ENCODE results near the gene EPB41L3. TPM values are rescaled to one million over a fixed set of nuclear protein-coding genes. Genes with fewer than 3 reads are reported as not detected.

The EPB41L3 gene
- total RNA-seq, 1 experiment from 2014 or later = 8.7 TPM

- no peak overlapping the region for H3K4me3 Mint-ChIP-seq (ENCODE audit: unreplicated experiment)
- ChIA-PET POLR2A (no interaction called here), CTCF (no interaction called here)
- no peaks in the 10 kb centered on the region for H3K9me3 Mint-ChIP-seq (ENCODE audit: unreplicated experiment)
- TF ChIP-seq CTCF (IDR thresholded peaks at IDR 0.05; ENCODE audit: insufficient read depth in 1 of 2, low read depth in 1 of 2, low read length in 1 of 2, severe bottlenecking in 1 of 2, unreplicated experiment in 1 of 2) = no peak
- H3K27ac Mint-ChIP-seq (ENCODE audit: unreplicated experiment) = no peak overlapping the region
- no peaks in the 10 kb centered on the region; the same call in 1 of the 2 replicates for H3K27me3 ChIP-seq (replicated peaks; ENCODE audit: control insufficient read depth, insufficient read depth, low read length)
- peaks cover 4% of the 10 kb centered on the region; the same call in 1 of the 2 replicates for H3K4me1 ChIP-seq
- H3K4me1 Mint-ChIP-seq (ENCODE audit: low read depth, unreplicated experiment) = no peaks in the 10 kb centered on the region
- H3K9me3 ChIP-seq = no peaks in the 10 kb centered on the region
- no peak overlapping the region for H3K4me3 ChIP-seq (ENCODE audit: low read depth, low read length)
- no peaks in the 10 kb centered on the region for H3K36me3 ChIP-seq (ENCODE audit: control insufficient read depth, insufficient read depth, low read length)
- no TSS peak for BruUV-seq (replicated peaks)
- no peaks in the 10 kb centered on the region for H3K36me3 Mint-ChIP-seq (ENCODE audit: insufficient read depth, unreplicated experiment)
- H3K27me3 Mint-ChIP-seq (ENCODE audit: insufficient read depth, unreplicated experiment) = peaks cover 12% of the 10 kb centered on the region
- intact Hi-C loops (cut with micrococcal nuclease; ENCODE audit: unreplicated experiment) = no loop called here
- no peak for DNase-seq
Measured at GRCh38 chr18:5516841-5517240, 27.0 kb downstream of the EPB41L3 start.

GRCh38 chr18:5515011-5515784 lies 28.6 kb downstream of the EPB41L3 start:
- H3K27me3 Mint-ChIP-seq (ENCODE audit: insufficient read depth, unreplicated experiment) = peaks cover 12% of the 10 kb centered on the region
- Histone ChIP-seq H3K9me3 (no peaks in the 10 kb centered on the region), H3K4me3 (ENCODE audit: low read depth, low read length) (no peak overlapping the region), H3K4me1 (no peaks in the 10 kb centered on the region), H3K27me3 (replicated peaks; ENCODE audit: control insufficient read depth, insufficient read depth, low read length) (no peaks in the 10 kb centered on the region; the same call in 1 of the 2 replicates), H3K36me3 (ENCODE audit: control insufficient read depth, insufficient read depth, low read length) (no peaks in the 10 kb centered on the region)
- H3K36me3 Mint-ChIP-seq (ENCODE audit: insufficient read depth, unreplicated experiment) = no peaks in the 10 kb centered on the region
- no peak for TF ChIP-seq CTCF (IDR thresholded peaks at IDR 0.05; ENCODE audit: insufficient read depth in 1 of 2, low read depth in 1 of 2, low read length in 1 of 2, severe bottlenecking in 1 of 2, unreplicated experiment in 1 of 2)
- H3K4me3 Mint-ChIP-seq (ENCODE audit: unreplicated experiment) = no peak overlapping the region
- H3K9me3 Mint-ChIP-seq (ENCODE audit: unreplicated experiment) = no peaks in the 10 kb centered on the region
- BruUV-seq (replicated peaks) = no TSS peak
- CTCF ChIA-PET = no interaction called here
- intact Hi-C loops (cut with micrococcal nuclease; ENCODE audit: unreplicated experiment) = no loop called here
- no peak for DNase-seq
- POLR2A ChIA-PET = no interaction called here
- H3K4me1 Mint-ChIP-seq (ENCODE audit: low read depth, unreplicated experiment) = no peaks in the 10 kb centered on the region
- no peak overlapping the region for H3K27ac Mint-ChIP-seq (ENCODE audit: unreplicated experiment)

- no peaks in the 10 kb centered on the region for H3K36me3 Mint-ChIP-seq (ENCODE audit: insufficient read depth, unreplicated experiment)
- H3K9me3 ChIP-seq = no peaks in the 10 kb centered on the region
- ChIA-PET CTCF (no interaction called here), POLR2A (no interaction called here)
- no peaks in the 10 kb centered on the region for H3K4me1 ChIP-seq
- intact Hi-C loops (cut with micrococcal nuclease; ENCODE audit: unreplicated experiment) = no loop called here
- no peak overlapping the region for H3K4me3 ChIP-seq (ENCODE audit: low read depth, low read length)
- no peak overlapping the region for H3K27ac Mint-ChIP-seq (ENCODE audit: unreplicated experiment)
- no peaks in the 10 kb centered on the region; the same call in 1 of the 2 replicates for H3K27me3 ChIP-seq (replicated peaks; ENCODE audit: control insufficient read depth, insufficient read depth, low read length)
- no peak for TF ChIP-seq CTCF (IDR thresholded peaks at IDR 0.05; ENCODE audit: insufficient read depth in 1 of 2, low read depth in 1 of 2, low read length in 1 of 2, severe bottlenecking in 1 of 2, unreplicated experiment in 1 of 2)
- no peaks in the 10 kb centered on the region for H3K9me3 Mint-ChIP-seq (ENCODE audit: unreplicated experiment)
- no peaks in the 10 kb centered on the region for H3K4me1 Mint-ChIP-seq (ENCODE audit: low read depth, unreplicated experiment)
- no peak for DNase-seq
- peaks cover 12% of the 10 kb centered on the region for H3K27me3 Mint-ChIP-seq (ENCODE audit: insufficient read depth, unreplicated experiment)
- BruUV-seq (replicated peaks) = no TSS peak
- H3K4me3 Mint-ChIP-seq (ENCODE audit: unreplicated experiment) = no peak overlapping the region
- no peaks in the 10 kb centered on the region for H3K36me3 ChIP-seq (ENCODE audit: control insufficient read depth, insufficient read depth, low read length)
Measured at GRCh38 chr18:5513947-5514346, 29.9 kb downstream of the EPB41L3 start.

Measured in Caco-2 (cell line).